ENCODE measurements around the gene SOWAHC.

- TF ChIP-seq CTCF (IDR thresholded peaks at IDR 0.05) (no peak), POLR2A (IDR thresholded peaks at IDR 0.05) (no peak)
These were observed 40.3 kb downstream of the SOWAHC start for GRCh38 chr2:109654326-109655050.

All from Peyer's patch (tissue), 4 donors.